GM12875 (cell line): ENCODE results near the gene PPM1L.

ENCODE experiments used
- H3K4me3 ChIP-seq: one replicate; pipeline ENCODE4 v1.5.1; 2011; ENCODE audit warnings: low read depth, low read length, control low read depth
- TF ChIP-seq, protein P1 (sequence below): IDR thresholded peaks from 2 replicates; pipeline ENCODE4 v1.5.1; 2011; ENCODE audit warnings: low read depth, mild to moderate bottlenecking, control low read depth, inconsistent platforms, low read length, moderate library complexity, borderline replicate concordance; ENCODE audit not compliant: insufficient read depth

The PPM1L gene

DNA sequence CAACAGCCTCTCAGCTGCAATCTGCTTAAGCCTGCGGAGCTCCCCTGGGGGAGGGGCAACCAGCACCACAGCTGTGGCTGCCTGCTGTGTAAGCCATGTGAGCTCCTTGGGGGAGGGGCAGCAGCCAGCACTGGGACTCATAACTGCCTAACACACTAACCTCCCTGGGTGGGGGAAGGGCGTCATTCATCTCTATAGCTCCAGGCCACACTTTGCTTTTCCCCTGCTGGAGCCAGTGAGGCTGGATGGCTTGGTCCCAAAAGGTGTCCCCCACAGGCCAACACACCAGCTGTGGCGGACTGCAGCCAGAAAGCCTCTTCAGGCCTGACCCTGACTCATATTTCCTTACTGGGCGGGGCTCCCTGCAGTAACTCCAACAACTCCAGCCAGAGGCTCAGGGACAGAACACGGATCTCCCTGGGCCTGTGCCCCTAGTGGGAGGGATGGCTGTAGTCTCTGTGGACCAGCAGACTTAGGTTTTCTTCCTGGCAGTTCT, 129.8 kb downstream of the PPM1L start:
- TF ChIP-seq, protein P1, sequence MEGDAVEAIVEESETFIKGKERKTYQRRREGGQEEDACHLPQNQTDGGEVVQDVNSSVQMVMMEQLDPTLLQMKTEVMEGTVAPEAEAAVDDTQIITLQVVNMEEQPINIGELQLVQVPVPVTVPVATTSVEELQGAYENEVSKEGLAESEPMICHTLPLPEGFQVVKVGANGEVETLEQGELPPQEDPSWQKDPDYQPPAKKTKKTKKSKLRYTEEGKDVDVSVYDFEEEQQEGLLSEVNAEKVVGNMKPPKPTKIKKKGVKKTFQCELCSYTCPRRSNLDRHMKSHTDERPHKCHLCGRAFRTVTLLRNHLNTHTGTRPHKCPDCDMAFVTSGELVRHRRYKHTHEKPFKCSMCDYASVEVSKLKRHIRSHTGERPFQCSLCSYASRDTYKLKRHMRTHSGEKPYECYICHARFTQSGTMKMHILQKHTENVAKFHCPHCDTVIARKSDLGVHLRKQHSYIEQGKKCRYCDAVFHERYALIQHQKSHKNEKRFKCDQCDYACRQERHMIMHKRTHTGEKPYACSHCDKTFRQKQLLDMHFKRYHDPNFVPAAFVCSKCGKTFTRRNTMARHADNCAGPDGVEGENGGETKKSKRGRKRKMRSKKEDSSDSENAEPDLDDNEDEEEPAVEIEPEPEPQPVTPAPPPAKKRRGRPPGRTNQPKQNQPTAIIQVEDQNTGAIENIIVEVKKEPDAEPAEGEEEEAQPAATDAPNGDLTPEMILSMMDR, result no peak
- H3K4me3 ChIP-seq, result no peak overlapping the region

GRCh38 chr3:160886421-160886820, 130.4 kb downstream of the PPM1L start:
- no peak overlapping the region for H3K4me3 ChIP-seq
- TF ChIP-seq, protein P1, result no peak

DNA sequence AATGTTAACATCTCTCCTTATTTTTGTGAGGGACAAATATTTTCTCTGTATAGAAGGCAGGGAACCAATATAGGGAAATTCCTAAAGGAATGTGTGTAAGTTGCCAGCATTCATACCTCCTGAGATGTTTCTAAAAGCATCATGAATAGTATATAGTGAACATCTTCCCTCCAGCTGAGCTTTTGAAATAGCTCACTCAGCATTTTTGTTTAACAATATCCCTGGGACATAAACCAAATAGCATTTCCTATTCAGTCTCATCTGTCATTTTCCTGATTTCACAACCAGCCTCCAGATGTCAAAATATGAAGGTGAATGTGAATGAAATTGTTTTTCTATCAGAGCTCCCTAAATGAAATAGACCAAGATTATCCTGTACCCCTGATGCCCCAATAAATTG, 137.2 kb downstream of the PPM1L start:
- TF ChIP-seq, protein P1, result no peak
- no peak overlapping the region for H3K4me3 ChIP-seq

DNA sequence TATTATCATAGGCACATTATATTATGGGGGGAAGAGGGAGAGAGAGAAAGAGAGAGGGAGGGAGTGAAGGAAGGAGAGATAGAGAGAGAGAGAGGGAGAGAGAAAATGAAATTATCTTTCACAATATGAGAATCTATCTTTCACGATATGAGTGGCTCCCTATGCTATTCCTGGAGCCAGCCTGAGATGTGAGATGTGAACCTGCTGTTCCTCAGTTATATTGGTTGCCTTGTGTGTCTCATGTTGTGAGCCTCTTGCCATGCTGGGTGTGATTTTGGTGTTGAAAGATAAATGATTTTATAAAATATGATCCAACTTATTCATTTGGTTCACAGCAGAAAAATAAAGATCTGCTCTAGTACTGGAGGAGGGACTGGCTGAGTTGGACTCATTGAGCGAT, 148.7 kb downstream of the PPM1L start:
- TF ChIP-seq, protein P1, result no peak
- H3K4me3 ChIP-seq, result no peak overlapping the region

DNA sequence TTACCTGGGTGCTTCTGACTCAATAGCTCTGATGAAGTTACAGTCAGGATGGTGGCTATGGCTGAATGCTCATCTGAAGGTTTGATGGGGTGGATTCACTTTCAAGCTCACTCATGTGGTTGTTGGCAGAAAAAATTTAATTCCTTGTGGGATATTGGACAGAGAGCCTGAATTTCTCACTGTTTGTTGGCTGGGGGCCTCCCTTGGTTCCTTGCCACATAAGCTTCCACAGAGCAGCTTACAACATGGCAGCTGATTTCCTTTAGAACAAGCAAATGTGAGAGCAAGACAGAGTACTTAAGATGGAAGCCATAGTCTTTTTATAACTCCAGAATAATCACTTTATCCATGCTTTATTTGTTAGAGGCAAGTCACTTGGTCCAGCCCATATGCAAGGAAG, 150.6 kb downstream of the PPM1L start:
- TF ChIP-seq, protein P1, result no peak
- H3K4me3 ChIP-seq, result no peak overlapping the region

DNA sequence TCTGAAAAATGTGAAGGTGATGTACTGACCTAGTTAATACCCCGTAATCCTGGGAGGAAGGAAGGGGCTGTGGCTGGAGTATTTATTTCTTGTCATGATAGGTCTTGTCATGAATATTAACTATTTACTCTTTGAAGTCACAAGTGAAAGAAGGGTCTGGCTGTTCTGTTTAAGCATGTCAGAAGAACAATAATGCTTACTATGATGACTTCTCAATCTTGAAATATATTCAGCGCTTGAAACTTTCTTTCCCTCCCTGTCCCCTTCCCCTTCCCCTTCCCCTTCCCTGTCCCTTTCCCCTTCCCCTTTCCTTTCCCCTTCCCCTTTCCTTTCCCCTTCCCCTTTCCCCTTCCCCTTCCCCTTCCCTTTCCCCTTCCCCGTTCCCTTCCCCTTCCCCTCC, 153.9 kb downstream of the PPM1L start:
- no peak overlapping the region for H3K4me3 ChIP-seq
- TF ChIP-seq, protein P1, result no peak

GRCh38 chr3:160911411-160911810, 155.4 kb downstream of the PPM1L start:
- TF ChIP-seq, protein P1, result no peak
- H3K4me3 ChIP-seq, result no peak overlapping the region
